Keratinocyte (primary cell): ENCODE data around the gene PFDN4.

ENCODE experiments used
- EZH2 ChIP-seq: IDR thresholded peaks from one replicate; pipeline ENCODE4 v1.6.1; 2012; ENCODE audit warnings: inconsistent platforms, mild to moderate bottlenecking, low read length, moderate library complexity
- TF ChIP-seq, protein P1 (sequence below), 3 experiments: IDR thresholded peaks in 1 of 3; conservative IDR thresholded peaks in 1 of 3; optimal IDR thresholded peaks in 1 of 3; 2 replicates in 2 of 3; 3 replicates in 1 of 3; pipeline versions ENCODE3 to v1.5.1; 2011; ENCODE audit warnings: low read length in 3 of 3, mild to moderate bottlenecking in 3 of 3, moderate library complexity in 2 of 3, control low read depth in 1 of 3, inconsistent platforms in 1 of 3; ENCODE audit not compliant: insufficient read depth in 2 of 3; ENCODE audit errors: extremely low read depth in 1 of 3

DNA sequence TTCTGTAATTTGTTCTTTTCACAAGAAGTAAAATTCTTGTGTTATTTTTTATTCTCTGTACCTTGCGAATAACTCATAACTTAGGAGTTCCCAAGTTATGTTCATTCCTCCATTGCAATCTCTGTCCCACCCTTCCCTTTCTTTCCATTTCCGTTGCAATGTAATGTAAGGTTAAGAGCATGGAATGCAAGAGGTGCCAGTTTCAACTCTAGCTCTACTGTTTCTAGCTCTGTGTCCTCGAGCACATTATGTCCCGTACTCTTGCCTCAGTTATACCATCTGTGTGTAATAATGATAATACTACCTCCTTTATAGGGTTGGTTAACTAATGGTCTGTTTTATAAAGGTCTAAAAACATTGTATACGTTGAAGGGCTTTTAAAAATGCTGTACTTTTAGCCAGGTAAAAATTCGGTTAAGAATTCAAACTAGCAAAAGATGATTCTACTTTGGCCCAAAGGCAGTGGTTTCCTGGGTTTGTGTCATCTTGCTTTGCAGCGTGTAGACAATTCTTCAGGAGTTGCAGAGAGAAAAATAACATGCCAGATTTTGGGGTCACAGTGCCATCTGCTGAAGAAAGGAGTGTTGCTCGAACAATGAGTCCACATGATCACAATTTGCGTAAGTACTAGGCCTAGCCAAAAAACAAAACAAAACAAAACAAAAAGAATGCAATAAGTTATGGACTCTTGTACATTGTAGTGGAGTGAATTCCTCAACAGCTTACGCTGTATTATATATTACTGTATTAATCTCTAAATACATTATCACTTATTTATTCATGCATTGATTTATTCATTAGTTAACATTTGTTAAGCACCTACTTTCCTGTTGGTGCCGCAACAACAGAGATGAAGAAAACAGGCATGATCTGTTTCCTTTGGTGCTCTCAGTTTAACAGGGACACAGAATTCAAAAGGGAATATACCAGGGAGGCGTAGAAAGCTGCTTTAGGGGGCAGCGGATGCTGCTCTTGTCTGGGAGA is 10.0 kb upstream of the PFDN4 start:
- TF ChIP-seq, protein P1, sequence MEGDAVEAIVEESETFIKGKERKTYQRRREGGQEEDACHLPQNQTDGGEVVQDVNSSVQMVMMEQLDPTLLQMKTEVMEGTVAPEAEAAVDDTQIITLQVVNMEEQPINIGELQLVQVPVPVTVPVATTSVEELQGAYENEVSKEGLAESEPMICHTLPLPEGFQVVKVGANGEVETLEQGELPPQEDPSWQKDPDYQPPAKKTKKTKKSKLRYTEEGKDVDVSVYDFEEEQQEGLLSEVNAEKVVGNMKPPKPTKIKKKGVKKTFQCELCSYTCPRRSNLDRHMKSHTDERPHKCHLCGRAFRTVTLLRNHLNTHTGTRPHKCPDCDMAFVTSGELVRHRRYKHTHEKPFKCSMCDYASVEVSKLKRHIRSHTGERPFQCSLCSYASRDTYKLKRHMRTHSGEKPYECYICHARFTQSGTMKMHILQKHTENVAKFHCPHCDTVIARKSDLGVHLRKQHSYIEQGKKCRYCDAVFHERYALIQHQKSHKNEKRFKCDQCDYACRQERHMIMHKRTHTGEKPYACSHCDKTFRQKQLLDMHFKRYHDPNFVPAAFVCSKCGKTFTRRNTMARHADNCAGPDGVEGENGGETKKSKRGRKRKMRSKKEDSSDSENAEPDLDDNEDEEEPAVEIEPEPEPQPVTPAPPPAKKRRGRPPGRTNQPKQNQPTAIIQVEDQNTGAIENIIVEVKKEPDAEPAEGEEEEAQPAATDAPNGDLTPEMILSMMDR (optimal IDR thresholded peaks at IDR 0.05 in 1 of 3, IDR thresholded peaks at IDR 0.05 in 1 of 3, conservative IDR thresholded peaks at IDR 0.05 in 1 of 3; ENCODE audit: extremely low read depth in 1 of 3, insufficient read depth in 2 of 3, low read length in 3 of 3), result peak; percentile 34 to 76 (median 58)
- no peak for TF ChIP-seq EZH2
